Measurements from ENCODE around the gene ZNF280D.

DNA sequence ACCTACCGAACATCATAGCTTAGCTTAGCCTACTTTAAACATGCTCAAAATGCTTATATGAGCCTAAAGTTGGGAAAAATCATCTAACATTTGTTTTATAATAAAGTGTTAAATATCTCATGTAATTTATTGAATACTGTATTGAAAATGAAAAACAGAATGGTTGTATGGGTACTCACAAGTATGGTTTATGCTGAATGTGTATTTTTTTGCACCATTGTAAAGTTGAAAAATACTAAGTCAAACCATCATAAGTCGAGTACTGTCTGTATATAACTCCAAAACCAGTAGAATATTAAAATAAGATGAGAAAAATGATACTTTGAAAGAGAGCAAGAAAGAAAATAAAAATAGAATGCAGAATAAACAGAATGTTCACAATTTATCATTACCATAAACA is 115.7 kb downstream of the ZNF280D start:
- no peak for TF ChIP-seq ZNF251 (CRISPR knock-in tag; IDR thresholded peaks at IDR 0.05)
- TF ChIP-seq ONECUT2 (CRISPR knock-in tag; IDR thresholded peaks at IDR 0.05) = no peak
